H1 (cell line): Measurements from ENCODE around the gene SBK2. TPM values are rescaled to one million over a fixed set of nuclear protein-coding genes. Genes with fewer than 3 reads are reported as not detected.

Experiments used
- CTCF ChIA-PET: fragments of 300-600 bp; sonication (Branson Sonifier 250); formaldehyde crosslinking; loops from one replicate; lab custom pipeline; 2021; ENCODE audit not compliant: partially characterized antibody; lab: Charles Lee
- POLR2A ChIA-PET: fragments of 300-600 bp; sonication (Branson Sonifier 250); formaldehyde crosslinking; loops from one replicate; lab custom pipeline; 2021; ENCODE audit warnings: inconsistent platforms; ENCODE audit not compliant: partially characterized antibody; lab: Charles Lee
- DNase-seq, 2 experiments: peaks; one replicate each; pipeline versions ENCODE4 v3.0.0 to v3.0.0-alpha.2; 2010 to 2022; ENCODE audit warnings: low spot score in 2 of 2, low read depth in 1 of 2, mixed read lengths in 1 of 2
- FAIRE-seq: peaks from 2 replicates; lab custom pipeline; 2011; peaks lifted over from hg19 to GRCh38; lab: Jason Lieb, UNC
- H2AFZ ChIP-seq: 2 replicates; pipeline ENCODE4 v1.8.1; 2012; ENCODE audit warnings: low read length, inconsistent platforms
- H2AK5ac ChIP-seq: 2 replicates; pipeline ENCODE4 v1.6.1; 2013; ENCODE audit warnings: low read depth, low read length
- H2BK120ac ChIP-seq: replicated peaks from 2 replicates; pipeline ENCODE3; 2013; ENCODE audit warnings: low read depth, low read length, inconsistent platforms
- H2BK12ac ChIP-seq: 2 replicates; pipeline ENCODE4 v1.6.1; 2013; ENCODE audit warnings: low read depth, low read length
- H2BK15ac ChIP-seq: 2 replicates; pipeline ENCODE4 v1.6.1; 2013; ENCODE audit warnings: low read length
- H2BK20ac ChIP-seq: 2 replicates; pipeline ENCODE4 v1.6.1; 2013; ENCODE audit warnings: low read length
- H2BK5ac ChIP-seq: 2 replicates; pipeline ENCODE4 v1.6.1; 2013; ENCODE audit warnings: low read depth, low read length
- H3K14ac ChIP-seq: 2 replicates; pipeline ENCODE4 v1.6.1; 2013; ENCODE audit warnings: inconsistent platforms; ENCODE audit not compliant: insufficient read length
- H3K18ac ChIP-seq: 2 replicates; pipeline ENCODE4 v1.6.1; 2013; ENCODE audit warnings: low read length; ENCODE audit errors: extremely low read depth
- H3K23ac ChIP-seq: 2 replicates; pipeline ENCODE4 v1.6.1; 2013; ENCODE audit warnings: inconsistent platforms; ENCODE audit not compliant: insufficient read length
- H3K23me2 ChIP-seq: 2 replicates; pipeline ENCODE4 v1.6.1; 2013; ENCODE audit warnings: low read depth, low read length
- H3K27ac ChIP-seq: 2 replicates; pipeline ENCODE4 v1.6.1; 2011; ENCODE audit warnings: low read depth, low read length, inconsistent platforms
- H3K27me3 ChIP-seq, 4 experiments: replicated peaks in 1 of 4; 1 replicate in 1 of 4; 2 replicates in 3 of 4; pipeline versions ENCODE4 v1.6.1 to v1.8.1; 2011 to 2013; ENCODE audit warnings: low read length in 3 of 4, mild to moderate bottlenecking in 3 of 4, inconsistent platforms in 2 of 4, mixed read lengths in 2 of 4, moderate library complexity in 1 of 4; ENCODE audit not compliant: control insufficient read depth in 3 of 4, insufficient read depth in 3 of 4; ENCODE audit errors: extremely low read depth in 1 of 4
- H3K36me3 ChIP-seq, 4 experiments: 2 replicates each; pipeline versions ENCODE4 v1.6.1 to v1.8.1; 2011 to 2013; ENCODE audit warnings: mild to moderate bottlenecking in 4 of 4, low read length in 3 of 4, moderate library complexity in 2 of 4, control low read depth in 1 of 4, inconsistent platforms in 1 of 4; ENCODE audit not compliant: insufficient read depth in 4 of 4, control insufficient read depth in 2 of 4
- H3K4ac ChIP-seq: replicated peaks from 2 replicates; pipeline ENCODE3; 2013; ENCODE audit warnings: low read length, low read depth, mixed read lengths, inconsistent platforms; ENCODE audit not compliant: insufficient read length
- H3K4me1 ChIP-seq, 4 experiments: replicated peaks in 1 of 4; 1 replicate in 1 of 4; 2 replicates in 3 of 4; pipeline versions ENCODE4 v1.6.1 to v1.8.1; 2011 to 2013; ENCODE audit warnings: low read length in 3 of 4, inconsistent platforms in 2 of 4, mixed read lengths in 1 of 4; ENCODE audit not compliant: insufficient read depth in 4 of 4, control insufficient read depth in 3 of 4
- H3K4me2 ChIP-seq, 2 experiments: 2 replicates each; pipeline versions ENCODE4 v1.6.1 to v1.8.1; 2011 to 2013; ENCODE audit warnings: low read depth in 2 of 2, low read length in 2 of 2, control low read depth in 1 of 2, inconsistent platforms in 1 of 2, mild to moderate bottlenecking in 1 of 2; ENCODE audit not compliant: insufficient read depth in 1 of 2
- H3K4me3 ChIP-seq, 4 experiments: fragments of 200-600, 300-600 bp in 1 of 4; sonication (generic), shearing (Covaris generic), sonication (Bioruptor Twin) in 1 of 4; 2 replicates each; pipeline versions ENCODE4 v1.5.1 to v1.8.1; 2011 to 2016; ENCODE audit warnings: low read length in 4 of 4, low read depth in 3 of 4, control low read depth in 2 of 4, inconsistent platforms in 2 of 4, mild to moderate bottlenecking in 2 of 4, mixed read lengths in 1 of 4, moderate library complexity in 1 of 4; ENCODE audit not compliant: insufficient read depth in 2 of 4; ENCODE audit errors: extremely low read depth in 1 of 4
- H3K56ac ChIP-seq: replicated peaks from 2 replicates; pipeline ENCODE3; 2013; ENCODE audit warnings: low read depth, mild to moderate bottlenecking, mixed read lengths, low read length, inconsistent platforms; ENCODE audit not compliant: insufficient read length
- H3K79me1 ChIP-seq: 2 replicates; pipeline ENCODE4 v1.6.1; 2013; ENCODE audit warnings: low read depth, low read length, control low read depth
- H3K79me2 ChIP-seq, 2 experiments: 2 replicates each; pipeline versions ENCODE4 v1.6.1 to v1.8.1; 2012 to 2013; ENCODE audit warnings: low read length in 2 of 2, mild to moderate bottlenecking in 2 of 2, inconsistent platforms in 1 of 2; ENCODE audit not compliant: insufficient read depth in 2 of 2, control insufficient read depth in 1 of 2
- H3K9ac ChIP-seq, 4 experiments: replicated peaks in 1 of 4; 1 replicate in 1 of 4; 2 replicates in 3 of 4; pipeline versions ENCODE4 v1.6.1 to v1.8.1; 2011 to 2013; ENCODE audit warnings: low read depth in 3 of 4, low read length in 3 of 4, control low read depth in 2 of 4, mild to moderate bottlenecking in 2 of 4, moderate library complexity in 2 of 4, inconsistent platforms in 1 of 4; ENCODE audit errors: extremely low read depth in 1 of 4
- H3K9me3 ChIP-seq, 2 experiments: 2 replicates each; pipeline versions ENCODE4 v1.6.1 to v1.8.1; 2012 to 2013; ENCODE audit warnings: mild to moderate bottlenecking in 2 of 2, moderate library complexity in 2 of 2, control low read depth in 1 of 2, inconsistent platforms in 1 of 2, low read depth in 1 of 2, low read length in 1 of 2, mixed read lengths in 1 of 2; ENCODE audit not compliant: insufficient read depth in 2 of 2
- H4K20me1 ChIP-seq, 2 experiments: replicated peaks in 1 of 2; 2 replicates each; pipeline versions ENCODE3 to v1.8.1; 2011 to 2013; ENCODE audit warnings: inconsistent platforms in 2 of 2, low read length in 2 of 2, mild to moderate bottlenecking in 1 of 2; ENCODE audit not compliant: insufficient read depth in 2 of 2, control insufficient read depth in 1 of 2
- H4K5ac ChIP-seq: 2 replicates; pipeline ENCODE4 v1.6.1; 2013; ENCODE audit warnings: low read length, low read depth, mixed read lengths, inconsistent platforms; ENCODE audit not compliant: insufficient read length
- H4K8ac ChIP-seq: 2 replicates; pipeline ENCODE4 v1.8.0; 2013; ENCODE audit warnings: mild to moderate bottlenecking, moderate library complexity, low read length, inconsistent platforms; ENCODE audit not compliant: insufficient read depth; ENCODE audit errors: extremely low read depth
- H4K91ac ChIP-seq: replicated peaks from 2 replicates; pipeline ENCODE3; 2013; ENCODE audit warnings: low read length, mixed read lengths, inconsistent platforms; ENCODE audit not compliant: insufficient read length
- CBX8 ChIP-seq: fragments of 300-800, 300-1000 bp; sonication (generic); IDR thresholded peaks from 2 replicates; pipeline ENCODE4 v1.7.1; 2016; ENCODE audit warnings: low read depth, low read length, borderline replicate concordance
- CEBPB ChIP-seq: IDR thresholded peaks from 2 replicates; pipeline ENCODE4 v1.6.1; 2012; ENCODE audit warnings: low read depth, low read length
- EP300 ChIP-seq, 2 experiments: IDR thresholded peaks; 1 replicate in 1 of 2; 2 replicates in 1 of 2; pipeline ENCODE4 v1.6.1; 2011 to 2012; ENCODE audit warnings: low read depth in 2 of 2, low read length in 2 of 2, mild to moderate bottlenecking in 2 of 2, borderline replicate concordance in 1 of 2, inconsistent platforms in 1 of 2, moderate library complexity in 1 of 2
- EZH2 ChIP-seq: fragments of 200-600 bp; sonication (generic); IDR thresholded peaks from 2 replicates; pipeline ENCODE4 v1.7.1; 2012; ENCODE audit warnings: low read depth, mild to moderate bottlenecking, moderate library complexity, low read length, inconsistent platforms; ENCODE audit not compliant: severe bottlenecking
- GABPA ChIP-seq: IDR thresholded peaks from 2 replicates; pipeline ENCODE4 v1.6.1; 2011; ENCODE audit warnings: mild to moderate bottlenecking, low read length, moderate library complexity, borderline replicate concordance; ENCODE audit not compliant: insufficient read depth
- KDM4A ChIP-seq: IDR thresholded peaks from one replicate; pipeline ENCODE4 v1.7.1; 2012; ENCODE audit warnings: low read depth, mild to moderate bottlenecking, moderate library complexity, low read length, inconsistent platforms; ENCODE audit not compliant: severe bottlenecking
- NANOG ChIP-seq: IDR thresholded peaks from 2 replicates; pipeline ENCODE4 v1.6.1; 2011; ENCODE audit warnings: low read length, low read depth, mild to moderate bottlenecking, inconsistent platforms; ENCODE audit not compliant: insufficient read depth, poor library complexity, severe bottlenecking
- RAD21 ChIP-seq, 2 experiments: IDR thresholded peaks in 1 of 2; conservative IDR thresholded peaks in 1 of 2; 2 replicates each; pipeline ENCODE4 v1.6.1; 2011; ENCODE audit warnings: low read depth in 2 of 2, low read length in 2 of 2, improper control_type of control experiment in 1 of 2, inconsistent platforms in 1 of 2, mild to moderate bottlenecking in 1 of 2, moderate library complexity in 1 of 2
- RXRA ChIP-seq: IDR thresholded peaks from 2 replicates; pipeline ENCODE4 v1.6.1; 2011; ENCODE audit warnings: low read depth, mild to moderate bottlenecking, low read length, moderate library complexity; ENCODE audit not compliant: insufficient read depth
- TAF7 ChIP-seq: optimal IDR thresholded peaks from 2 replicates; pipeline ENCODE3; 2011; ENCODE audit warnings: low read depth, mild to moderate bottlenecking, inconsistent platforms, low read length, moderate library complexity, borderline replicate concordance
- WGBS, 2 experiments: shearing (Covaris generic) in 1 of 2; methylation state at CpG; one replicate each; pipeline versions ENCODE4 v1.1.6 to v1.1.7; 2013 to 2015; ENCODE audit warnings: low lambda C conversion rate in 2 of 2, mixed read lengths in 2 of 2, inconsistent platforms in 1 of 2, low coverage in 1 of 2, missing lambda C conversion rate in 1 of 2; ENCODE audit not compliant: insufficient replicate concordance in 2 of 2, insufficient coverage in 1 of 2, insufficient read length in 1 of 2; ENCODE audit errors: extremely low coverage in 1 of 2, missing lambda C conversion rate in 1 of 2; 5-methylcytosine and 5-hydroxymethylcytosine counted together
- polyA plus RNA-seq, 7 experiments: library from polyadenylated mRNA; depleted of rRNA in 3 of 7; stranded (reverse) in 5 of 7; unstranded in 2 of 7; fragments of >200 nt in 5 of 7; fragments of 200-250 nt in 2 of 7; gene quantifications; 1 replicate in 5 of 7; 2 replicates in 1 of 7; 4 replicates in 1 of 7; pipeline versions ENCODE4 v1.2.1 to v1.2.3, GENCODE V29; 2011 to 2013; ENCODE audit warnings: missing spikeins in 2 of 7, mixed read lengths in 2 of 7
- total RNA-seq: library from RNA; stranded (reverse); fragmentation: NEBNext Ultra II Directional; extraction: Animal tissue kit (Norgen Biotek cat#: 25700); gene quantifications from 2 replicates; pipeline ENCODE4 v1.2.1, GENCODE V29; 2021

The SBK2 gene
- total and polyA plus RNA-seq, 2 of the 8 experiments (the other 6 are each of a cell fraction or from before 2014, with no cell fraction given): 3.2 to 4.1 TPM

DNA sequence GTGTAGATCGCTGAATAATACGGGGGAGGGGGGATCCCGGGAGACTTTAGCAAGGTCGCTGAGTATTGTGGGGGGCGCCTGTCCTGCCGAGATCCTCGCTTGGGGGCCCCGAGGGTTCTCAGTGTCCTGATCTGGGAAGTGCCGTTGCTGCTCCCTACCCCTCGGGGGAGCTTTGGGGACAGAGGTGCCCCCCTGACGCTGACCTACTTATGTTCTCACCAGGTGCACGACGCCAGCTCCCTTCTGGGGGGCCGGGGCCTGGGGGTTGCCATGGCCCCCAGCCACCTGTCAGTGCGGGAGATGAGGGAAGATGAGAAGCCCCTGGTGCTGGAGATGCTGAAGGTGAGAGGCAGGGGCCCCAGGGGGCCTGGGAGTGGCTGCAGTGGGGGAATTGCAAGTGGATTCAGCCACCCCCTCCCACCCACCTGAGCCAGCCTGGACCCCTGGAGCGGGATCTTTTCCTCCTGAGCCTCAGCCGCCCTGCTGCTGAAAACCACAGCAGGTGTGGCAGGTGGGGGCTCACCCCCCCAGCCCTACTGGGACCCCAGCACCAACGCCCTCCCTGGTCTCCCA, 51.4 kb downstream of the SBK2 start:
- Histone ChIP-seq H2BK20ac (no peak overlapping the region), H3K27ac (peak overlapping the region; percentile 69; the same call in 1 of the 2 replicates), H3K23me2 (peaks cover 11% of the 10 kb centered on the region), H3K23ac (no peak overlapping the region), H3K79me2 (peaks cover 0 to 5% of the 10 kb centered on the region in 2 experiments; a peak in 1 of 4 replicates), H2AFZ (no peak overlapping the region), H2BK12ac (peak overlapping the region; percentile 39; the same call in 1 of the 2 replicates), H4K20me1 (peaks cover 0 to 6% of the 10 kb centered on the region in 2 experiments), H2BK15ac (0 out of 2 replicates have a peak overlapping the region, but pooled peaks have one; percentile 61), H3K4me3 (peak overlapping the region; percentile 46 to 88 (median 76)), H3K36me3 (peaks cover 0 to 10% (median 0%) of the 10 kb centered on the region in 4 experiments; a peak in 2 of 8 replicates), H3K18ac (peak overlapping the region; percentile 48), H2BK5ac (peak overlapping the region; percentile 87; the same call in 1 of the 2 replicates), H2AK5ac (no peak overlapping the region), H3K14ac (no peak overlapping the region), H3K9me3 (no peaks in the 10 kb centered on the region), H4K91ac (peak overlapping the region; percentile 30), H3K79me1 (peaks cover 4% of the 10 kb centered on the region; the same call in 1 of the 2 replicates), H3K4me2 (peak overlapping the region; percentile 68 to 89), H4K8ac (peak overlapping the region; percentile 87; the same call in 1 of the 2 replicates), H3K4ac (peak overlapping the region; percentile 78), H3K4me1 (peaks cover 0 to 50% (median 36%) of the 10 kb centered on the region in 4 experiments; a peak in 6 of 7 replicates), H3K56ac (peak overlapping the region; percentile 82), H2BK120ac (no peak overlapping the region), H3K9ac (peak overlapping the region in 3 of 4 experiments; percentile 53 to 60 (median 56); a peak in 6 of 7 replicates), H4K5ac (peak overlapping the region; percentile 68), H3K27me3 (no peaks in the 10 kb centered on the region)
- ChIA-PET POLR2A (interaction anchor here (0.8 to 6.8 kb wide), 15 partner anchors 7 to 162 kb away, joined by 3 to 50 read pairs (median 6); partner anchors contain the start of genes FIZ1, ZNF628 and ZNF865), CTCF (interaction anchor here (0.7 to 3.9 kb wide), 8 partner anchors 12 to 325 kb away, joined by 3 to 28 read pairs (median 4); no protein-coding TSS in a partner anchor)
- FAIRE-seq (no peak), DNase-seq (peak in 1 of 2 experiments; percentile 56)
- WGBS, 2 experiments: 14% methylated on average over 3 of the region's 18 CpGs; no CpG with 5 or more reads in 1 of the 2 experiments
- TF ChIP-seq NANOG (no peak), RAD21 (IDR thresholded peaks at IDR 0.05 in 1 of 2, conservative IDR thresholded peaks at IDR 0.05 in 1 of 2; ENCODE audit: low read depth in 2 of 2, low read length in 2 of 2) (no peak), CEBPB (no peak), RXRA (no peak), TAF7 (no peak), EP300 (IDR thresholded peaks at IDR 0.05; ENCODE audit: borderline replicate concordance in 1 of 2, low read depth in 2 of 2, low read length in 2 of 2) (no peak), EZH2 (no peak), KDM4A (no peak), GABPA (no peak), CBX8 (no peak)
